Measurements from ENCODE around the gene SC5D.

GRCh38 chr11:121291319-121291718 is 1.3 kb upstream of the SC5D start:
- TF ChIP-seq POLR2A (IDR thresholded peaks at IDR 0.05; ENCODE audit: low read depth) (no peak), CTCF (IDR thresholded peaks at IDR 0.05) (no peak), EP300 (IDR thresholded peaks at IDR 0.05) (no peak), POLR2AphosphoS5 (IDR thresholded peaks at IDR 0.05) (no peak)

Data from esophagus muscularis mucosa (tissue), 4 donors.